Epithelial cell of proximal tubule (primary cell): ENCODE data around the gene PIGV. TPM values are rescaled to one million over a fixed set of nuclear protein-coding genes. Genes with fewer than 3 reads are reported as not detected.

ENCODE experiments used
- DNase-seq: peaks from one replicate; pipeline ENCODE4 v3.0.0-alpha.2; 2011; ENCODE audit warnings: low read depth
- H3K4me3 ChIP-seq: 2 replicates; pipeline ENCODE4 v1.5.1; 2011; ENCODE audit warnings: low read depth, mild to moderate bottlenecking, low read length
- total RNA-seq: library from RNA; depleted of rRNA; stranded (reverse); fragments of >200 nt; gene quantifications from 2 replicates; pipeline ENCODE4 v1.2.3, GENCODE V29; 2015
- TF ChIP-seq, protein P1 (sequence below): conservative IDR thresholded peaks from 2 replicates; pipeline ENCODE4 v1.5.1; 2012; ENCODE audit warnings: low read depth, mild to moderate bottlenecking, low read length

PIGV gene
- total RNA-seq, 1 donor from 2014 or later = 12.6 TPM

- TF ChIP-seq, protein P1, sequence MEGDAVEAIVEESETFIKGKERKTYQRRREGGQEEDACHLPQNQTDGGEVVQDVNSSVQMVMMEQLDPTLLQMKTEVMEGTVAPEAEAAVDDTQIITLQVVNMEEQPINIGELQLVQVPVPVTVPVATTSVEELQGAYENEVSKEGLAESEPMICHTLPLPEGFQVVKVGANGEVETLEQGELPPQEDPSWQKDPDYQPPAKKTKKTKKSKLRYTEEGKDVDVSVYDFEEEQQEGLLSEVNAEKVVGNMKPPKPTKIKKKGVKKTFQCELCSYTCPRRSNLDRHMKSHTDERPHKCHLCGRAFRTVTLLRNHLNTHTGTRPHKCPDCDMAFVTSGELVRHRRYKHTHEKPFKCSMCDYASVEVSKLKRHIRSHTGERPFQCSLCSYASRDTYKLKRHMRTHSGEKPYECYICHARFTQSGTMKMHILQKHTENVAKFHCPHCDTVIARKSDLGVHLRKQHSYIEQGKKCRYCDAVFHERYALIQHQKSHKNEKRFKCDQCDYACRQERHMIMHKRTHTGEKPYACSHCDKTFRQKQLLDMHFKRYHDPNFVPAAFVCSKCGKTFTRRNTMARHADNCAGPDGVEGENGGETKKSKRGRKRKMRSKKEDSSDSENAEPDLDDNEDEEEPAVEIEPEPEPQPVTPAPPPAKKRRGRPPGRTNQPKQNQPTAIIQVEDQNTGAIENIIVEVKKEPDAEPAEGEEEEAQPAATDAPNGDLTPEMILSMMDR = no peak
- no peak overlapping the region for H3K4me3 ChIP-seq
- DNase-seq = no peak
Measured at GRCh38 chr1:26782521-26783212, 5.1 kb upstream of the PIGV start.

GRCh38 chr1:26783646-26784022 is 4.1 kb upstream of the PIGV start:
- DNase-seq = no peak
- H3K4me3 ChIP-seq = no peak overlapping the region
- TF ChIP-seq, protein P1 = no peak

GRCh38 chr1:26784023-26784871 is 3.5 kb upstream of the PIGV start:
- DNase-seq = no peak
- H3K4me3 ChIP-seq = no peak overlapping the region
- TF ChIP-seq, protein P1 = no peak

- TF ChIP-seq, protein P1 = no peak
- no peak for DNase-seq
- H3K4me3 ChIP-seq = no peak overlapping the region
Measured at GRCh38 chr1:26784886-26785285, 2.9 kb upstream of the PIGV start.

GRCh38 chr1:26785611-26786436 is 1.9 kb upstream of the PIGV start:
- DNase-seq = no peak
- H3K4me3 ChIP-seq = no peak overlapping the region
- TF ChIP-seq, protein P1 = no peak

DNA sequence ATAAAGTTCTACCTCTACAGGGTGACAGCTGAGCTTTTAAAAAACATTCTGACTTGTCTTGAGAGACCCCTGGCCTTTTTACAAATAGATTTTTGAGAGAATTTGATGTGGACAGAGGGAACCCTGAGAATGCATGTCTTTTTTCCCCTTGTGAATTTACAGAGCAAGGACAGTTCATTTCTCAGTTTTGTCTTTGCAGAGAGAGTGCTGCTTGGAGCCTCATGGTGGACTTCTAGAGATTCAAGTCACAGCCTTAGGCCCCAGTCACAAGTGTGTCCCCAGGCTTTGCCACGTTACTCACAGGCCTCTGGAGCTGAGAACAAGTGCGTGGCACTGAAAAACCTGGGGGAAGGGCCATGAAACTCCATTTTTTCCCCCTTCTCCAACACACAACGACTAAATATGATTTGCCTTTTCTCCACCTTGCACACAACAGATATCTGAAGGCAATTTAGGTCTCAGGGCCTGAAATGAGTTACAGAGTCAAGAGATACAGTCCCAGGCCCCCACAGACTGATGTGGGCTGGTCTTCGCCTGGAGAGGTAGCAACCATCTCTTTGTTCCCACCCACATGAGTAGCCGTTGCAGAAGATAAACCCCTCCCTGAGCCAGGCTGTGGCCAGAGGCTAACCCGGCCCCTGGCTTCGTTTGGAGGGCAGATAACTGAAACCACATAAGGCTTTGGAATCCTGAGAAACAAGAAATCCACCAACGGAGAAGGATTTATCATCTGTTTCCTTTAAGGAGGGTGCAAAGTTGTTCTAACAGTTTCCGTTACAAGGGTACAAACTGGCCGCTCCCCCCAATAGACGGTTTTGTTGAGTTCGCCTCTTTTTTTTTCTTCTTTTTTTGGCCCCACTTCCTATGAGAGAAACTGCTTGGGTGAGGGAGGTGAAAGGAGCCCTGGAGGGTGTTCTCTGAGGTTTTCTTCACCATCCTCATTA is 1.0 kb upstream of the PIGV start:
- TF ChIP-seq, protein P1 = no peak
- no peak for DNase-seq
- H3K4me3 ChIP-seq = peak overlapping the region; percentile 80
